PC-9 (cell line): Measurements from ENCODE around the gene ABCC2. TPM values are rescaled to one million over a fixed set of nuclear protein-coding genes. Genes with fewer than 3 reads are reported as not detected.

ENCODE experiments used
- BruUV-seq: library from RNA; stranded (reverse); fragments of 400-500 nt; replicated peaks from 2 replicates; lab custom pipeline; 2021; lab: Mats Ljungman, UMichigan
- CTCF ChIA-PET: fragments of 300-600 bp; sonication (Branson Sonifier 250); formaldehyde crosslinking; loops from one replicate; lab custom pipeline; 2022; ENCODE audit warnings: antibody characterized with exemption; lab: Charles Lee
- POLR2A ChIA-PET: fragments of 300-600 bp; sonication (Branson Sonifier 250); formaldehyde crosslinking; loops from one replicate; lab custom pipeline; 2022; ENCODE audit warnings: antibody characterized with exemption; ENCODE audit not compliant: unreplicated experiment; lab: Charles Lee
- DNase-seq, 2 experiments: peaks; one replicate each; pipeline versions ENCODE4 v3.0.0 to v3.0.0-alpha.2; 2015 to 2022; ENCODE audit warnings: mixed read lengths in 1 of 2
- H2AFZ ChIP-seq: fragments of 200-600 bp; sonication (generic); 2 replicates; pipeline ENCODE4 v1.8.1; 2017; ENCODE audit warnings: antibody characterized with exemption
- H3F3A ChIP-seq: fragments of 200-600 bp; sonication (generic); 2 replicates; pipeline ENCODE4 v1.8.1; 2017; ENCODE audit warnings: antibody characterized with exemption, mild to moderate bottlenecking, low read depth; ENCODE audit not compliant: insufficient read depth
- H3K27ac ChIP-seq: fragments of 200-600 bp; sonication (generic); 2 replicates; pipeline ENCODE4 v1.6.1; 2016; ENCODE audit warnings: mixed run types
- H3K27me3 ChIP-seq: fragments of 200-600 bp; sonication (generic); 2 replicates; pipeline ENCODE4 v1.6.1; 2016; ENCODE audit warnings: low read depth, mixed run types; ENCODE audit not compliant: insufficient read depth
- H3K36me3 ChIP-seq: fragments of 200-600 bp; sonication (generic); 2 replicates; pipeline ENCODE4 v1.6.1; 2016; ENCODE audit warnings: low read depth, mixed run types
- H3K4me1 ChIP-seq: fragments of 200-600 bp; sonication (generic); replicated peaks from 2 replicates; pipeline ENCODE4 v1.6.1; 2016; ENCODE audit warnings: mixed run types; ENCODE audit not compliant: insufficient read depth
- H3K4me2 ChIP-seq: fragments of 200-600 bp; sonication (generic); 2 replicates; pipeline ENCODE4 v1.6.1; 2017; ENCODE audit warnings: mixed run types
- H3K4me3 ChIP-seq: fragments of 200-600 bp; sonication (generic); 2 replicates; pipeline ENCODE4 v1.6.1; 2016; ENCODE audit warnings: mixed run types
- H3K79me2 ChIP-seq: fragments of 200-600 bp; sonication (generic); 2 replicates; pipeline ENCODE4 v1.6.1; 2017; ENCODE audit warnings: low read depth, mixed run types
- H3K9me2 ChIP-seq: fragments of 200-600 bp; sonication (generic); 2 replicates; pipeline ENCODE4 v1.8.1; 2017; ENCODE audit warnings: mild to moderate bottlenecking; ENCODE audit not compliant: insufficient read depth
- H3K9me3 ChIP-seq: fragments of 200-600 bp; sonication (generic); 2 replicates; pipeline ENCODE4 v1.8.1; 2016; ENCODE audit warnings: low read depth; ENCODE audit not compliant: insufficient read depth
- H4K20me1 ChIP-seq: fragments of 200-600 bp; sonication (generic); 2 replicates; pipeline ENCODE4 v1.8.1; 2017; ENCODE audit not compliant: insufficient read depth
- EZH2 ChIP-seq: fragments of 200-600 bp; sonication (generic); IDR thresholded peaks from 2 replicates; pipeline ENCODE4 v1.8.0; 2017; ENCODE audit warnings: antibody characterized with exemption, low read depth
- intact Hi-C: fragments of 100-400 bp; cut with micrococcal nuclease; formaldehyde crosslinking; loops from one replicate; pipeline ENCODE4 v1.10.0; 2022; ENCODE audit not compliant: unreplicated experiment
- total RNA-seq: library from RNA; stranded (reverse); gene quantifications from 2 replicates; pipeline ENCODE4 v1.2.3, GENCODE V29; 2021
- TF ChIP-seq, protein P1 (sequence below): fragments of 200-600 bp; sonication (generic); conservative IDR thresholded peaks from 2 replicates; pipeline ENCODE4 v1.6.1; 2017; ENCODE audit warnings: mixed run types, antibody characterized with exemption, mild to moderate bottlenecking, moderate library complexity

Gene ABCC2
- total RNA-seq, 1 experiment from 2014 or later = 174 TPM

DNA sequence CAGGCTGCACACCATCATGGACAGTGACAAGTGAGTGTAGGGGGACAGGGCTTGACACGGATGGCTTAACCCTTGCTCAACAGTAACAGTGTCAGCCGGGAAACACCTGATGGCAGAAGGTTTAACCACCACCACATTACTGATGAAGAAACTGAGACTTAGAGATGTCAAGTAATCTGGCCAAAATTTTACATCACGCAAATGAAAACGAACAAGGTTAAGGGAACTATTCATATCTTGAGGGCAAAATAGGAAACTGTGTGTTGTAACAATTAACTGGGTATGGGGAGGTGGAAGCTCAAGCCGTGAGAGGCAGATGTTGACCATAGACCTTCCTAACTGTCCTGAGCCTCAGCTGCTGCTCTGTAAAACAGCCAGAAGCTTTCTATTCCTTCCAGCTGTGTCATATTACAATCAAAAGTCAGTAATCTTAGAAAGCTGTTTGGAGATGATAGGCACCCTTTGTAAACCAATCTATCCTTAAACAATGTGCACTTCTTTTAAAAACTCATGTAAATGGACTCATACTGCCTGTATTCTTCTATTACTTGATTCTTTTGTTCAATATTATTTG, 68.4 kb downstream of the ABCC2 start:
- H3K4me1 ChIP-seq = no peaks in the 10 kb centered on the region

DNA sequence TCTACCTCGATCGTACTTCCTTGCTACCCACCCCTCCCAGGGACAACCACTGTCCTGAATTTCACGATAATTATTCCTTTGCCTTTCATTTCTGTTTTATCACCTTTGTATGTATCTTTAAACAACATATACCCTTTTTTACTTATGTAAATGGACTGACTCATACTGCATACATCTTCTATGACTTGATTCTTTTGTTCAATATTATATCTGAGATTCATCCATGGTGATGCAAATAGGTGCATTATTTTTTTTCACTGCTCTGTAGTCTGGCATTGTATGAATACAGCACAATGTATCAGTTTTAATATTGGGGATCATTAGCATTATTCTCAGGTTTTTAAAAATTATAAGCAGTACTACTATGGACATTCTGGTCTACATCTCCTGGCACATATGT, 69.4 kb downstream of the ABCC2 start:
- no peak overlapping the region for H3K4me3 ChIP-seq
- H3K4me1 ChIP-seq = no peaks in the 10 kb centered on the region
- ChIA-PET POLR2A (no interaction called here), CTCF (no interaction called here)
- no peaks in the 10 kb centered on the region for H3K27me3 ChIP-seq
- H3K4me2 ChIP-seq = no peak overlapping the region
- peaks cover 15% of the 10 kb centered on the region; the same call in 1 of the 2 replicates for H3K36me3 ChIP-seq
- intact Hi-C loops = no loop called here
- H2AFZ ChIP-seq = no peak overlapping the region
- no peak overlapping the region for H3K27ac ChIP-seq
- H3F3A ChIP-seq = peaks cover 39% of the 10 kb centered on the region; the same call in 1 of the 2 replicates
- TF ChIP-seq, protein P1, sequence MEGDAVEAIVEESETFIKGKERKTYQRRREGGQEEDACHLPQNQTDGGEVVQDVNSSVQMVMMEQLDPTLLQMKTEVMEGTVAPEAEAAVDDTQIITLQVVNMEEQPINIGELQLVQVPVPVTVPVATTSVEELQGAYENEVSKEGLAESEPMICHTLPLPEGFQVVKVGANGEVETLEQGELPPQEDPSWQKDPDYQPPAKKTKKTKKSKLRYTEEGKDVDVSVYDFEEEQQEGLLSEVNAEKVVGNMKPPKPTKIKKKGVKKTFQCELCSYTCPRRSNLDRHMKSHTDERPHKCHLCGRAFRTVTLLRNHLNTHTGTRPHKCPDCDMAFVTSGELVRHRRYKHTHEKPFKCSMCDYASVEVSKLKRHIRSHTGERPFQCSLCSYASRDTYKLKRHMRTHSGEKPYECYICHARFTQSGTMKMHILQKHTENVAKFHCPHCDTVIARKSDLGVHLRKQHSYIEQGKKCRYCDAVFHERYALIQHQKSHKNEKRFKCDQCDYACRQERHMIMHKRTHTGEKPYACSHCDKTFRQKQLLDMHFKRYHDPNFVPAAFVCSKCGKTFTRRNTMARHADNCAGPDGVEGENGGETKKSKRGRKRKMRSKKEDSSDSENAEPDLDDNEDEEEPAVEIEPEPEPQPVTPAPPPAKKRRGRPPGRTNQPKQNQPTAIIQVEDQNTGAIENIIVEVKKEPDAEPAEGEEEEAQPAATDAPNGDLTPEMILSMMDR = no peak
- TF ChIP-seq EZH2 = no peak
- H3K9me3 ChIP-seq = no peaks in the 10 kb centered on the region
- no peak for DNase-seq
- no peaks in the 10 kb centered on the region for H3K79me2 ChIP-seq
- no peaks in the 10 kb centered on the region for H3K9me2 ChIP-seq
- no TSS peak for BruUV-seq
- no peaks in the 10 kb centered on the region for H4K20me1 ChIP-seq

More for the DNA sequence above, 68.4 kb downstream of the ABCC2 start:
- Histone ChIP-seq H4K20me1 (no peaks in the 10 kb centered on the region), H3K4me3 (no peak overlapping the region), H3K79me2 (no peaks in the 10 kb centered on the region), H3K9me3 (no peaks in the 10 kb centered on the region), H3K4me2 (no peak overlapping the region), H3K27ac (no peak overlapping the region), H2AFZ (no peak overlapping the region), H3K9me2 (no peaks in the 10 kb centered on the region), H3K36me3 (peaks cover 15% of the 10 kb centered on the region; the same call in 1 of the 2 replicates), H3F3A (peaks cover 39% of the 10 kb centered on the region; the same call in 1 of the 2 replicates), H3K27me3 (no peaks in the 10 kb centered on the region)
- TF ChIP-seq, protein P1 = no peak
- intact Hi-C loops = no loop called here
- ChIA-PET CTCF (no interaction called here), POLR2A (no interaction called here)
- DNase-seq = no peak
- no TSS peak for BruUV-seq

DNA sequence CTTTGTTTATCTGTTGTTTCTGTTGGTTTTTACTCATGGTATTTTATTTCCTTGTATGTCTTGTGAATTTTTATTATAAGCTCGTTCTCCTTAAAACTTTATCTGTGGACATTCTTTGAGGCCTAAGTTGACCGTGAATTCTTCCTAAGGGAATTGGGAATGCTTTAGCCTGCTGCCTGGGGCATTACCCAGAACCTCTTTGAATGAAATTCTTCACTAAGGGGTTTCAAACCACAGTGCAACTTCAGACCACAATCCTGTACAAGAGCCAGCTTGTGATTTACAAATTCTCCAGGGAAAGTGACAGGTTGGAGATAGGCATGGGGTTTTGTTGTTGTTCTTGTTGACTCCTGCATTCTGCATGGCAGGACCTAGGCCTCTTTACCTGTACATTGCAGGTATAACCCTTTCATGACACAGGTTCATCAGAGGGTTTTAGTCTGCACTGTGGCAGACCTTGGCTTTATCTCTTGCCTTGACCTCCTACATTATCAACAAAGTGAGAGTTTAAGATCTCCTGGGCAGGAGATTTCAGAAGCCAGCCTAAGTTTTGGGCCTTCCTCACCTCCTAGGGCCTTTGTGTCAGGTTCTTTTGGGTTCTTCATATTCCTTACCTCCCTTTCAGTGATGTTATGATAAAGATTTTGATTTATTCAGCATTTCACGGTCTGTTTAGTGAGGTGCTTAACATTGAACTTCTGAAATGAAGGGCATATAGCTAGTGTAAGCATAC, 70.2 kb downstream of the ABCC2 start:
- Histone ChIP-seq H3K9me2 (no peaks in the 10 kb centered on the region), H3K4me1 (no peaks in the 10 kb centered on the region), H3K79me2 (no peaks in the 10 kb centered on the region), H3F3A (peaks cover 32% of the 10 kb centered on the region; the same call in 1 of the 2 replicates), H2AFZ (no peak overlapping the region), H3K27ac (no peak overlapping the region), H4K20me1 (no peaks in the 10 kb centered on the region), H3K9me3 (no peaks in the 10 kb centered on the region), H3K4me2 (no peak overlapping the region), H3K4me3 (no peak overlapping the region), H3K36me3 (peaks cover 15% of the 10 kb centered on the region; the same call in 1 of the 2 replicates), H3K27me3 (no peaks in the 10 kb centered on the region)
- intact Hi-C loops = no loop called here
- TF ChIP-seq, protein P1 = no peak
- no peak for TF ChIP-seq EZH2
- BruUV-seq = no TSS peak
- ChIA-PET CTCF (no interaction called here), POLR2A (no interaction called here)
- DNase-seq = no peak
